HL-60 (cell line): ENCODE results near the gene CACNA2D3.
"Not testable (repeated sequence)": the region's sequence is repeated elsewhere in the genome, so short reads cannot be mapped to it uniquely, and the experiment has no call there.

Experiments
- GABPA ChIP-seq: IDR thresholded peaks from 2 replicates; pipeline ENCODE4 v1.6.1; 2012; ENCODE audit warnings: low read depth
- POLR2AphosphoS5 ChIP-seq: IDR thresholded peaks from 2 replicates; pipeline ENCODE4 v1.6.1; 2012; ENCODE audit warnings: low read depth
- SPI1 ChIP-seq: IDR thresholded peaks from 2 replicates; pipeline ENCODE4 v1.6.1; 2012; ENCODE audit warnings: low read depth, mild to moderate bottlenecking, borderline replicate concordance
- TF ChIP-seq, protein P1 (sequence below): IDR thresholded peaks from one replicate; pipeline ENCODE4 v1.5.1; 2011; ENCODE audit warnings: low read length, control low read depth, inconsistent platforms; ENCODE audit not compliant: insufficient read depth
- TF ChIP-seq, protein P2 (sequence below): IDR thresholded peaks from 2 replicates; pipeline ENCODE4 v1.6.1; 2012; ENCODE audit warnings: low read depth; ENCODE audit not compliant: insufficient replicate concordance

DNA sequence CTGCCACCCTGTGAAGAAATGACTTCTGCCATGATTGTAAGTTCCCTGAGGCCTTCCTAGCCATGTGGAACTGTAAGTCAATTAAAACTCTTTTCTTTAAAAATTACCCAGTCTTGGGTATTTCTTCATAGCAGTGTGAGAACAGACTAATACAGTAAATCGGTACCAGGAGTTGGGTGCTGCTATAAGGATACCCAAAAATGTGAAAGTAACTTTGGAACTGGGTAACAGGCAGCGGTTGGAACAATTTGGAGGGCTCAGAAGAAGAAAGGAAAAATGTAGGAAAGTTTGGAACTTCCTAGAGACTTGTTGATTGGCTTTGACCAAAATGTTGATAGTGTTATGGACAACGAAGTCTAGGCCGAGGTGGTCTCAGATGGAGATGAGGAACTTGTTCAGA is 6.2 kb upstream of the CACNA2D3 start:
- TF ChIP-seq, protein P1, sequence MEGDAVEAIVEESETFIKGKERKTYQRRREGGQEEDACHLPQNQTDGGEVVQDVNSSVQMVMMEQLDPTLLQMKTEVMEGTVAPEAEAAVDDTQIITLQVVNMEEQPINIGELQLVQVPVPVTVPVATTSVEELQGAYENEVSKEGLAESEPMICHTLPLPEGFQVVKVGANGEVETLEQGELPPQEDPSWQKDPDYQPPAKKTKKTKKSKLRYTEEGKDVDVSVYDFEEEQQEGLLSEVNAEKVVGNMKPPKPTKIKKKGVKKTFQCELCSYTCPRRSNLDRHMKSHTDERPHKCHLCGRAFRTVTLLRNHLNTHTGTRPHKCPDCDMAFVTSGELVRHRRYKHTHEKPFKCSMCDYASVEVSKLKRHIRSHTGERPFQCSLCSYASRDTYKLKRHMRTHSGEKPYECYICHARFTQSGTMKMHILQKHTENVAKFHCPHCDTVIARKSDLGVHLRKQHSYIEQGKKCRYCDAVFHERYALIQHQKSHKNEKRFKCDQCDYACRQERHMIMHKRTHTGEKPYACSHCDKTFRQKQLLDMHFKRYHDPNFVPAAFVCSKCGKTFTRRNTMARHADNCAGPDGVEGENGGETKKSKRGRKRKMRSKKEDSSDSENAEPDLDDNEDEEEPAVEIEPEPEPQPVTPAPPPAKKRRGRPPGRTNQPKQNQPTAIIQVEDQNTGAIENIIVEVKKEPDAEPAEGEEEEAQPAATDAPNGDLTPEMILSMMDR = not testable (repeated sequence)
- TF ChIP-seq POLR2AphosphoS5, GABPA, SPI1: not testable (repeated sequence)
- TF ChIP-seq, protein P2, sequence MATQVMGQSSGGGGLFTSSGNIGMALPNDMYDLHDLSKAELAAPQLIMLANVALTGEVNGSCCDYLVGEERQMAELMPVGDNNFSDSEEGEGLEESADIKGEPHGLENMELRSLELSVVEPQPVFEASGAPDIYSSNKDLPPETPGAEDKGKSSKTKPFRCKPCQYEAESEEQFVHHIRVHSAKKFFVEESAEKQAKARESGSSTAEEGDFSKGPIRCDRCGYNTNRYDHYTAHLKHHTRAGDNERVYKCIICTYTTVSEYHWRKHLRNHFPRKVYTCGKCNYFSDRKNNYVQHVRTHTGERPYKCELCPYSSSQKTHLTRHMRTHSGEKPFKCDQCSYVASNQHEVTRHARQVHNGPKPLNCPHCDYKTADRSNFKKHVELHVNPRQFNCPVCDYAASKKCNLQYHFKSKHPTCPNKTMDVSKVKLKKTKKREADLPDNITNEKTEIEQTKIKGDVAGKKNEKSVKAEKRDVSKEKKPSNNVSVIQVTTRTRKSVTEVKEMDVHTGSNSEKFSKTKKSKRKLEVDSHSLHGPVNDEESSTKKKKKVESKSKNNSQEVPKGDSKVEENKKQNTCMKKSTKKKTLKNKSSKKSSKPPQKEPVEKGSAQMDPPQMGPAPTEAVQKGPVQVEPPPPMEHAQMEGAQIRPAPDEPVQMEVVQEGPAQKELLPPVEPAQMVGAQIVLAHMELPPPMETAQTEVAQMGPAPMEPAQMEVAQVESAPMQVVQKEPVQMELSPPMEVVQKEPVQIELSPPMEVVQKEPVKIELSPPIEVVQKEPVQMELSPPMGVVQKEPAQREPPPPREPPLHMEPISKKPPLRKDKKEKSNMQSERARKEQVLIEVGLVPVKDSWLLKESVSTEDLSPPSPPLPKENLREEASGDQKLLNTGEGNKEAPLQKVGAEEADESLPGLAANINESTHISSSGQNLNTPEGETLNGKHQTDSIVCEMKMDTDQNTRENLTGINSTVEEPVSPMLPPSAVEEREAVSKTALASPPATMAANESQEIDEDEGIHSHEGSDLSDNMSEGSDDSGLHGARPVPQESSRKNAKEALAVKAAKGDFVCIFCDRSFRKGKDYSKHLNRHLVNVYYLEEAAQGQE = not testable (repeated sequence)
